Right atrium auricular region (tissue), 2 donors: ENCODE results near the gene SURF2. TPM values are rescaled to one million over a fixed set of nuclear protein-coding genes. Genes with fewer than 3 reads are reported as not detected.
A peak's percentile ranks its signal among the peaks of the same experiment; 100 is the strongest.

Experiments
- DNase-seq: peaks from one replicate; pipeline ENCODE4 v3.0.0-alpha.2; 2019; ENCODE audit warnings: low spot score
- H3K27ac ChIP-seq, 2 donors: fragments of 200-600 bp; sonication (generic); 1 replicate in 1 of 2; 2 replicates in 1 of 2; pipeline ENCODE4 v1.5.1; 2016 to 2019
- H3K27me3 ChIP-seq, 2 donors: fragments of 200-600 bp; sonication (generic); one replicate each; pipeline versions ENCODE4 v1.5.1 to v1.6.0; 2017 to 2019
- H3K36me3 ChIP-seq: fragments of 200-600 bp; sonication (generic); one replicate; pipeline ENCODE4 v1.5.1; 2016
- H3K4me1 ChIP-seq, 2 donors: fragments of 200-600 bp; sonication (generic); one replicate each; pipeline versions ENCODE4 v1.5.1 to v1.6.0; 2017 to 2019
- H3K4me3 ChIP-seq, 2 donors: fragments of 200-600 bp; sonication (generic); 1 replicate in 1 of 2; 2 replicates in 1 of 2; pipeline ENCODE4 v1.5.1; 2017 to 2019; ENCODE audit warnings: mild to moderate bottlenecking in 1 of 2, moderate library complexity in 1 of 2
- H3K9me3 ChIP-seq, 2 donors: fragments of 200-600 bp; sonication (generic); one replicate each; pipeline ENCODE4 v1.5.1; 2019
- CTCF ChIP-seq, 2 donors: fragments of 200-600 bp; sonication (generic); IDR thresholded peaks; one replicate each; pipeline ENCODE4 v1.5.1; 2019; ENCODE audit warnings: antibody characterized with exemption in 2 of 2
- total RNA-seq, 2 donors: library from RNA; depleted of rRNA; stranded (reverse); fragments of >200 nt; gene quantifications; one replicate each; pipeline ENCODE4 v1.1.0, GENCODE V29; 2016

Gene SURF2
- total RNA-seq, 2 donors from 2014 or later = 18.1 to 45.9 TPM

DNA sequence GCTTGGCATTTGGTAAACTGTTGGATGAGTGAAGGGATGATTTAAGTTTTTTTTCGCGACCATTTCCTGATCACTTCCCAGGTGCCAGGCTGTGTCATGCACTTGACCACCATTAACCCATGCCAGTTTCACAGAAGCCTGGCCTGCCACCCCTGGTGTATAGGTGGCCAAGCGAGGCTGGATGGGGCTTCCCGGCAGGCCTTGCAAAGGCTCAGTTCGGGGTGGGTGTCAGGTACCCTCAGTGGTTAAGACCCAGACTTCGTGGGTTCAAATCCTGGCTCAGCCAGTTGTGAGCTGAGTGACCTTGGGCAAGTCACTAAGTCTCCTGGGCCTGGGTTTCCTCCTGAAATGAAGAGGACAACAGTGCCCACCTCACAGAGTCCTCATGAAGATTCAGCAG, 10.8 kb upstream of the SURF2 start:
- Histone ChIP-seq H3K4me1 (peaks cover 0 to 29% of the 10 kb centered on the region in 2 donors), H3K27ac (no peak overlapping the region), H3K27me3 (no peaks in the 10 kb centered on the region), H3K36me3 (peaks cover 57% of the 10 kb centered on the region), H3K9me3 (no peaks in the 10 kb centered on the region), H3K4me3 (no peak overlapping the region)
- no peak for DNase-seq
- TF ChIP-seq CTCF (IDR thresholded peaks at IDR 0.05) = no peak

GRCh38 chr9:133346021-133346785, 10.1 kb upstream of the SURF2 start:
- no peak for DNase-seq
- peaks cover 0 to 29% of the 10 kb centered on the region in 2 donors for H3K4me1 ChIP-seq
- H3K4me3 ChIP-seq = peak overlapping the region in 1 of 2 donors; percentile 97

DNA sequence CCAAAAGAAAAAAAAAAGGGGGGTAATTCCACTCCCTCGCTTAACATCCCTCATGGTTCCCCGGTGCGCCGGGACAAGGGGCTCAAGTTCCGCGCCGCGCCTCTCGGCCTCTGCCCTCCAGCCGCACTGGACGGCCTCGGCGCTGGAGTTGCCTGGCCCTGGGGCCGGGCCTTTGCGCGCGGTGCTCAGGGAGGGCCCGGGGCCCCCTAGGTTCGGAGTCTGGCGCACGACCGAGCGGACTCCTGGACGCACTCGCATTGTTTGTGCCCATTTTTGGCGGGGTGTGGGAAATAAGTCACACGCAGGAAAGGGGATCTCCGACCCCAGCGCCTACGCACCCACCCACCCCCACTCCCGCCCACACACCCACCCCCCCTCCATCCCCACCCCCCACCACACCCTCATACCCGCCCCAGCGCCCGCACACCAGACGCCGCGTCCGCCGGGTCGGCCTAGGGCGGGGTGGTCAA, 8.8 kb upstream of the SURF2 start:
- TF ChIP-seq CTCF (IDR thresholded peaks at IDR 0.05) = peak in 1 of 2 donors; percentile 26
- Histone ChIP-seq H3K9me3 (no peaks in the 10 kb centered on the region), H3K27ac (peak overlapping the region; percentile 86 to 94), H3K27me3 (no peaks in the 10 kb centered on the region), H3K4me3 (peak overlapping the region; percentile 92 to 97), H3K36me3 (peaks cover 62% of the 10 kb centered on the region), H3K4me1 (peaks cover 0 to 29% of the 10 kb centered on the region in 2 donors)
- DNase-seq = no peak

More at GRCh38 chr9:133346021-133346785, 10.1 kb upstream of the SURF2 start:
- no peaks in the 10 kb centered on the region for H3K9me3 ChIP-seq
- H3K27ac ChIP-seq = peak overlapping the region; percentile 86 to 94
- no peak for TF ChIP-seq CTCF (IDR thresholded peaks at IDR 0.05)
- peaks cover 61% of the 10 kb centered on the region for H3K36me3 ChIP-seq
- no peaks in the 10 kb centered on the region for H3K27me3 ChIP-seq

DNA sequence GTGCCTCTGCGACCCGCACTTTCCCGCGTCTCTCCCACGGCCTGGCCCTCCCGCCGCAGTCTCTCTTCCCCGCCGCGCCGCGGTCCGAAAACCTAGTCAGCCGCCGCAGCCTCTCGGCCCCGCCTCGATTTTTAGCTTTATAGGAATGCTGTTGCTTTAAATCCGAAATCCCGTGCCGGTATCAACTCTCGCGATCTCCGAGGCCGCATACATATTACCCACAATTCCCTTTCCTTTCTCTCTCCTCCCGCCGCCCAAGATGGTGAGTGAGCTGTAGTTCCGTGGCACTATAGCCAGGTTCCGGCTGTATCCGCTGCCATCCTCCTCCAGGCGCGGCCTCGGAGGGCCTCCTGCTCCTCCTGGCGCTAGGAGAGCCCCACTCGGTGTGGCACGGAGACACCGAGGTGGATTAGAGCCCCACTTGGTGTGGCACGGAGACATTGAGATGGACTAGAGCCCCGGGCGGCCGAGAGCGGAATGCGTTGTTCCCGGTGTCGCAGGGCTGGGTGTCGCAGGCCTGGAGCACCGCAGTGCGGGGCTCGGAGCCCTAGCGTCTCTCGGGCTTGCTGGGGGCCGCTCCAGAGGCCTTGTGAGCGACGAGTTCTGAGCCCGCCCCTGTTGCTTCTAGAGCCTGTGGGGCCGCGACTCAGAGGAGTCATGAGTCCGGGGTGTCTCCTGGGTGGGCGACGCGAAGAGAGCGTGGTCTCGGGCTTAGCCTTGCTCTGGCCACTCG, 8.2 kb upstream of the SURF2 start, which contains the start of the genes MED22 and RPL7A:
Gene MED22, minus strand, starts transcription at position 147 of the 733 bp plus-strand sequence. CDS start 1,469 bp downstream, outside the sequence.
Gene RPL7A, plus strand, starts transcription at position 234 of the 733 bp plus-strand sequence. Its CDS starts 26 bp downstream, at position 260.
- peak; percentile 97 for DNase-seq
- no peaks in the 10 kb centered on the region for H3K27me3 ChIP-seq
- H3K4me1 ChIP-seq = peaks cover 0 to 29% of the 10 kb centered on the region in 2 donors
- peaks cover 62% of the 10 kb centered on the region for H3K36me3 ChIP-seq
- TF ChIP-seq CTCF (IDR thresholded peaks at IDR 0.05) = no peak
- no peaks in the 10 kb centered on the region for H3K9me3 ChIP-seq
- peak within 1 kb of the TSS; percentile 86 to 94 for H3K27ac ChIP-seq
- peak within 1 kb of the TSS; percentile 92 to 97 for H3K4me3 ChIP-seq

- Histone ChIP-seq H3K27me3 (no peaks in the 10 kb centered on the region), H3K9me3 (no peaks in the 10 kb centered on the region), H3K4me3 (peak overlapping the region; percentile 92 to 97), H3K36me3 (peaks cover 56% of the 10 kb centered on the region), H3K27ac (peak overlapping the region; percentile 86 to 94), H3K4me1 (peaks cover 0 to 29% of the 10 kb centered on the region in 2 donors)
- DNase-seq = no peak
- no peak for TF ChIP-seq CTCF (IDR thresholded peaks at IDR 0.05)
Observed at GRCh38 chr9:133348718-133349573, 7.4 kb upstream of the SURF2 start.
